IMR-90 (cell line): Measurements from ENCODE around the gene RSBN1. TPM values are rescaled to one million over a fixed set of nuclear protein-coding genes. Genes with fewer than 3 reads are reported as not detected.
A peak's percentile ranks its signal among the peaks of the same experiment; 100 is the strongest.

Source experiments
- ATAC-seq: fragments of 200-7000 bp; cut with Tn5 transposase; 2 replicates; pipeline ENCODE4 v1.9.1; 2020; ENCODE audit warnings: low read depth, mild to moderate bottlenecking, moderate library complexity
- BruUV-seq: library from RNA; stranded (reverse); fragments of 400-500 nt; replicated peaks from 2 replicates; lab custom pipeline; 2021; lab: Mats Ljungman, UMichigan
- CTCF ChIA-PET: fragments of 300-600 bp; formaldehyde crosslinking; extraction: SDS; loops from one replicate; lab custom pipeline; 2021; ENCODE audit warnings: antibody characterized with exemption; lab: Yijun Ruan, JAX
- POLR2A ChIA-PET: fragments of 300-600 bp; sonication (Branson Sonifier 250); formaldehyde crosslinking; loops from one replicate; lab custom pipeline; 2022; ENCODE audit warnings: antibody characterized with exemption; ENCODE audit not compliant: unreplicated experiment; lab: Charles Lee
- DNase-seq: peaks from one replicate; pipeline ENCODE4 v3.0.0; 2013
- H2AFZ ChIP-seq: replicated peaks from 2 replicates; pipeline ENCODE3; 2013; ENCODE audit warnings: low read length, mild to moderate bottlenecking; ENCODE audit not compliant: poor library complexity
- H2AK5ac ChIP-seq: 2 replicates; pipeline ENCODE4 v1.6.1; 2013; ENCODE audit warnings: low read depth, low read length, inconsistent platforms
- H2AK9ac ChIP-seq: replicated peaks from 2 replicates; pipeline ENCODE3; 2013; ENCODE audit warnings: mild to moderate bottlenecking, low read depth, low read length, moderate library complexity; ENCODE audit not compliant: poor library complexity
- H2BK120ac ChIP-seq: 2 replicates; pipeline ENCODE4 v1.6.1; 2013; ENCODE audit warnings: low read depth, low read length, inconsistent platforms
- H2BK15ac ChIP-seq: 3 replicates; pipeline ENCODE4 v1.6.1; 2013; ENCODE audit warnings: low read depth, low read length, inconsistent platforms
- H2BK20ac ChIP-seq: 2 replicates; pipeline ENCODE4 v1.6.1; 2013; ENCODE audit warnings: low read depth, mild to moderate bottlenecking, inconsistent platforms, low read length, moderate library complexity
- H2BK5ac ChIP-seq: 2 replicates; pipeline ENCODE4 v1.6.1; 2013; ENCODE audit warnings: mild to moderate bottlenecking, low read depth, low read length, inconsistent platforms; ENCODE audit not compliant: poor library complexity, severe bottlenecking
- H3K14ac ChIP-seq: replicated peaks from 2 replicates; pipeline ENCODE4 v1.6.1; 2013; ENCODE audit warnings: low read depth, low read length, inconsistent platforms
- H3K18ac ChIP-seq: 2 replicates; pipeline ENCODE4 v1.6.1; 2013; ENCODE audit warnings: low read depth, low read length, control low read depth
- H3K23ac ChIP-seq: 2 replicates; pipeline ENCODE4 v1.6.1; 2013; ENCODE audit warnings: low read depth, low read length, inconsistent platforms
- H3K27ac ChIP-seq: 2 replicates; pipeline ENCODE4 v1.5.1; 2013; ENCODE audit warnings: mild to moderate bottlenecking, control low read depth, low read length; ENCODE audit not compliant: insufficient read depth
- H3K27me3 ChIP-seq: 2 replicates; pipeline ENCODE4 v1.6.1; 2013; ENCODE audit warnings: low read length; ENCODE audit not compliant: control insufficient read depth, insufficient read depth
- H3K36me3 ChIP-seq: 2 replicates; pipeline ENCODE4 v1.6.1; 2013; ENCODE audit warnings: low read length, mixed read lengths; ENCODE audit not compliant: control insufficient read depth, insufficient read depth
- H3K4ac ChIP-seq: 2 replicates; pipeline ENCODE4 v1.6.1; 2013; ENCODE audit warnings: low read depth, low read length, inconsistent platforms
- H3K4me1 ChIP-seq: 2 replicates; pipeline ENCODE4 v1.6.1; 2013; ENCODE audit warnings: low read length, mixed read lengths; ENCODE audit not compliant: control insufficient read depth, insufficient read depth
- H3K4me2 ChIP-seq: 2 replicates; pipeline ENCODE4 v1.6.1; 2013; ENCODE audit warnings: low read depth, mild to moderate bottlenecking, control low read depth, low read length, moderate library complexity
- H3K4me3 ChIP-seq: 2 replicates; pipeline ENCODE4 v1.5.1; 2013; ENCODE audit warnings: low read depth, mild to moderate bottlenecking, control low read depth, low read length, moderate library complexity; ENCODE audit not compliant: insufficient read depth
- H3K56ac ChIP-seq: 2 replicates; pipeline ENCODE4 v1.6.1; 2013; ENCODE audit warnings: low read length, inconsistent platforms; ENCODE audit not compliant: insufficient read depth; ENCODE audit errors: extremely low read depth
- H3K79me1 ChIP-seq, 2 experiments: 2 replicates each; pipeline ENCODE4 v1.6.1; 2013; ENCODE audit warnings: low read length in 2 of 2, inconsistent platforms in 1 of 2, low read depth in 1 of 2
- H3K9ac ChIP-seq: 2 replicates; pipeline ENCODE4 v1.6.1; 2013; ENCODE audit warnings: low read depth, low read length, control low read depth
- H3K9me1 ChIP-seq: 2 replicates; pipeline ENCODE4 v1.6.1; 2013; ENCODE audit warnings: low read length, inconsistent platforms; ENCODE audit not compliant: insufficient read depth
- H3K9me3 ChIP-seq: 2 replicates; pipeline ENCODE4 v1.6.1; 2013; ENCODE audit warnings: low read length; ENCODE audit not compliant: control insufficient read depth, insufficient read depth
- H4K20me1 ChIP-seq: 2 replicates; pipeline ENCODE4 v1.6.1; 2013; ENCODE audit warnings: low read length, inconsistent platforms; ENCODE audit not compliant: insufficient read depth
- H4K5ac ChIP-seq: 2 replicates; pipeline ENCODE4 v1.6.1; 2013; ENCODE audit warnings: mild to moderate bottlenecking, low read depth, low read length, control low read depth
- H4K8ac ChIP-seq, 2 experiments: 2 replicates each; pipeline ENCODE4 v1.6.1; 2013; ENCODE audit warnings: low read depth in 2 of 2, low read length in 2 of 2, control low read depth in 1 of 2, inconsistent platforms in 1 of 2
- H4K91ac ChIP-seq: 2 replicates; pipeline ENCODE4 v1.6.1; 2013; ENCODE audit warnings: low read depth, low read length, inconsistent platforms; ENCODE audit not compliant: insufficient read depth
- CEBPB ChIP-seq: IDR thresholded peaks from 2 replicates; pipeline ENCODE4 v1.6.1; 2012; ENCODE audit warnings: low read depth, low read length, improper control_type of control experiment
- CHD1 ChIP-seq: IDR thresholded peaks from 2 replicates; pipeline ENCODE4 v1.6.1; 2012; ENCODE audit warnings: low read depth, low read length, improper control_type of control experiment
- FOS ChIP-seq: fragments of 150-350 bp; IDR thresholded peaks from 2 replicates; pipeline ENCODE4 v1.6.1; 2016; ENCODE audit warnings: low read depth, low read length
- MAFK ChIP-seq: IDR thresholded peaks from 2 replicates; pipeline ENCODE4 v1.6.1; 2012; ENCODE audit warnings: low read depth, low read length, improper control_type of control experiment
- MAZ ChIP-seq: IDR thresholded peaks from 2 replicates; pipeline ENCODE4 v1.6.1; 2012; ENCODE audit warnings: low read depth, mild to moderate bottlenecking, low read length, improper control_type of control experiment, moderate library complexity, borderline replicate concordance
- MXI1 ChIP-seq: IDR thresholded peaks from 2 replicates; pipeline ENCODE4 v1.6.1; 2012; ENCODE audit warnings: low read depth, mild to moderate bottlenecking, low read length, moderate library complexity, borderline replicate concordance
- NFE2L2 ChIP-seq: fragments of 150-350 bp; IDR thresholded peaks from 2 replicates; pipeline ENCODE4 v1.6.1; 2016; ENCODE audit warnings: low read depth, mild to moderate bottlenecking, low read length
- POLR2A ChIP-seq: IDR thresholded peaks from 2 replicates; pipeline ENCODE4 v1.6.1; 2012; ENCODE audit warnings: mild to moderate bottlenecking, low read depth, low read length
- RAD21 ChIP-seq: IDR thresholded peaks from 2 replicates; pipeline ENCODE4 v1.6.1; 2012; ENCODE audit warnings: low read length, improper control_type of control experiment
- RCOR1 ChIP-seq: IDR thresholded peaks from 2 replicates; pipeline ENCODE4 v1.6.1; 2012; ENCODE audit warnings: mild to moderate bottlenecking, low read length, improper control_type of control experiment; ENCODE audit not compliant: insufficient replicate concordance
- RFX5 ChIP-seq: IDR thresholded peaks from 2 replicates; pipeline ENCODE4 v1.8.0; 2012; ENCODE audit warnings: low read depth, mild to moderate bottlenecking, low read length, moderate library complexity
- SMC3 ChIP-seq: fragments of 150-350 bp; IDR thresholded peaks from 2 replicates; pipeline ENCODE4 v1.6.1; 2016; ENCODE audit warnings: low read depth, mild to moderate bottlenecking, antibody characterized with exemption, low read length, moderate library complexity
- WGBS, 2 experiments: methylation state at CpG; one replicate each; pipeline versions ENCODE4 v1.1.5 to v1.1.7; 2013; ENCODE audit warnings: missing lambda C conversion rate in 2 of 2; ENCODE audit not compliant: insufficient read length in 1 of 2; ENCODE audit errors: extremely low coverage in 2 of 2; 5-methylcytosine and 5-hydroxymethylcytosine counted together
- dilution Hi-C: fragments of 300-500 bp; cut with HindIII; formaldehyde crosslinking; loops from one replicate; pipeline ENCODE4 v1.14.3; 2018; ENCODE audit warnings: low sequenced_read_pairs; ENCODE audit not compliant: unreplicated experiment
- in situ Hi-C: fragments of 300-500 bp; cut with MboI; formaldehyde crosslinking; loops from 3 replicates; pipeline ENCODE4 v1.14.3; 2019; ENCODE audit warnings: low sequenced_read_pairs, inconsistent platforms, mixed read lengths
- intact Hi-C: fragments of 100-400 bp; cut with micrococcal nuclease; formaldehyde crosslinking; loops from 2 replicates; pipeline ENCODE4 v1.10.0; 2022
- polyA plus RNA-seq, 3 experiments: library from polyadenylated mRNA; depleted of rRNA; stranded (reverse); fragments of >200 nt; gene quantifications; 2 replicates each; pipeline ENCODE4 v1.2.3, GENCODE V29; 2012; ENCODE audit warnings: low replicate concordance in 1 of 3
- total RNA-seq: library from RNA; depleted of rRNA; stranded (reverse); fragments of >200 nt; gene quantifications from 2 replicates; pipeline ENCODE4 v1.2.3, GENCODE V29; 2012
- TF ChIP-seq, protein P1 (sequence below): fragments of 150-350 bp; IDR thresholded peaks from 2 replicates; pipeline ENCODE4 v1.6.1; 2017; ENCODE audit warnings: mild to moderate bottlenecking, antibody characterized with exemption, low read length, low read depth
- TF ChIP-seq, protein P2 (sequence below): conservative IDR thresholded peaks from 2 replicates; pipeline ENCODE4 v1.5.1; 2012; ENCODE audit warnings: mild to moderate bottlenecking, low read depth, low read length, improper control_type of control experiment
- TF ChIP-seq, protein P3 (sequence below): fragments of 150-350 bp; IDR thresholded peaks from 2 replicates; pipeline ENCODE4 v1.6.1; 2016; ENCODE audit warnings: low read depth, mild to moderate bottlenecking, low read length, moderate library complexity, borderline replicate concordance

Gene RSBN1
- total and polyA plus RNA-seq, 2 of the 4 experiments (the other 2 are of a cell fraction): 5.3 to 11.7 TPM

DNA sequence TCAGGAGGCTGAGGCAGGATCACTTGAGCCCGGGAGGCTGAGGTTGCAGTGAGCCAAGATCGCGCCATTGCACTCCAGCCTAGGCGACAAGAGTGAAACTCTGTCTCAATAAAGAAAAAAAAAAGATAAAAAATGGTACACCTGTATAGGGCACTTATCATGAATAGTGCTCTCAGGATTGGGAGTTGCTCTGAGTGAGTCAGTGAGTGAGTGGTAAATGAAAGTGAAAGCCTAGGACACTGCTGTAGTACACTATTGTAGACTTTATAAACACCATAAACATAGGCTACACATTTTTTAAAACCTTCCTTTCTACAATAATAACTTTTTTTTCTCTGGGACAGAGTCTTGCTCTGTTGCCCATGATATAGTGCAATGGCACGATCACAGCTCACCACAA, 69.8 kb downstream of the RSBN1 start:
- in situ Hi-C loops: no loop called here
- Histone ChIP-seq H4K8ac (no peak overlapping the region), H3K4me3 (no peak overlapping the region), H3K14ac (no peak overlapping the region), H3K9me3 (no peaks in the 10 kb centered on the region), H3K56ac (no peak overlapping the region), H3K27ac (no peak overlapping the region), H2BK20ac (no peak overlapping the region), H3K4me1 (no peaks in the 10 kb centered on the region), H2BK5ac (no peak overlapping the region), H2AK9ac (no peak overlapping the region), H3K79me1 (peaks cover 14 to 22% of the 10 kb centered on the region in 2 experiments; a peak in 3 of 4 replicates), H2AK5ac (no peak overlapping the region), H3K27me3 (no peaks in the 10 kb centered on the region), H3K4ac (no peak overlapping the region), H2AFZ (no peak overlapping the region), H3K36me3 (peaks cover 6% of the 10 kb centered on the region), H4K20me1 (no peaks in the 10 kb centered on the region), H3K23ac (no peak overlapping the region), H4K91ac (no peak overlapping the region), H3K18ac (no peak overlapping the region), H3K9ac (no peak overlapping the region), H3K4me2 (no peak overlapping the region), H4K5ac (no peak overlapping the region), H2BK15ac (no peak overlapping the region), H3K9me1 (peaks cover 3% of the 10 kb centered on the region; the same call in 1 of the 2 replicates), H2BK120ac (no peak overlapping the region)
- DNase-seq (peak; percentile 11), ATAC-seq (peak; percentile 75)
- intact Hi-C loops: no loop called here
- ChIA-PET CTCF (interaction anchor here (0.6 to 0.7 kb wide), 4 partner anchors 42 to 643 kb away, joined by 3 to 4 read pairs (median 4); no protein-coding TSS in a partner anchor), POLR2A (interaction anchor here (0.6 kb wide), 1 partner anchor 162 kb away, joined by 4 read pairs; the partner anchor contains the start of gene AP4B1)
- dilution Hi-C loops: no loop called here
- TF ChIP-seq RCOR1 (no peak), CHD1 (no peak), RFX5 (no peak), CEBPB (no peak), NFE2L2 (no peak), MAFK (no peak), RAD21 (no peak), POLR2A (no peak), FOS (no peak), MAZ (no peak), MXI1 (no peak), SMC3 (no peak)
- TF ChIP-seq, protein P1, sequence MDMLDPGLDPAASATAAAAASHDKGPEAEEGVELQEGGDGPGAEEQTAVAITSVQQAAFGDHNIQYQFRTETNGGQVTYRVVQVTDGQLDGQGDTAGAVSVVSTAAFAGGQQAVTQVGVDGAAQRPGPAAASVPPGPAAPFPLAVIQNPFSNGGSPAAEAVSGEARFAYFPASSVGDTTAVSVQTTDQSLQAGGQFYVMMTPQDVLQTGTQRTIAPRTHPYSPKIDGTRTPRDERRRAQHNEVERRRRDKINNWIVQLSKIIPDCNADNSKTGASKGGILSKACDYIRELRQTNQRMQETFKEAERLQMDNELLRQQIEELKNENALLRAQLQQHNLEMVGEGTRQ: no peak
- TF ChIP-seq, protein P2, sequence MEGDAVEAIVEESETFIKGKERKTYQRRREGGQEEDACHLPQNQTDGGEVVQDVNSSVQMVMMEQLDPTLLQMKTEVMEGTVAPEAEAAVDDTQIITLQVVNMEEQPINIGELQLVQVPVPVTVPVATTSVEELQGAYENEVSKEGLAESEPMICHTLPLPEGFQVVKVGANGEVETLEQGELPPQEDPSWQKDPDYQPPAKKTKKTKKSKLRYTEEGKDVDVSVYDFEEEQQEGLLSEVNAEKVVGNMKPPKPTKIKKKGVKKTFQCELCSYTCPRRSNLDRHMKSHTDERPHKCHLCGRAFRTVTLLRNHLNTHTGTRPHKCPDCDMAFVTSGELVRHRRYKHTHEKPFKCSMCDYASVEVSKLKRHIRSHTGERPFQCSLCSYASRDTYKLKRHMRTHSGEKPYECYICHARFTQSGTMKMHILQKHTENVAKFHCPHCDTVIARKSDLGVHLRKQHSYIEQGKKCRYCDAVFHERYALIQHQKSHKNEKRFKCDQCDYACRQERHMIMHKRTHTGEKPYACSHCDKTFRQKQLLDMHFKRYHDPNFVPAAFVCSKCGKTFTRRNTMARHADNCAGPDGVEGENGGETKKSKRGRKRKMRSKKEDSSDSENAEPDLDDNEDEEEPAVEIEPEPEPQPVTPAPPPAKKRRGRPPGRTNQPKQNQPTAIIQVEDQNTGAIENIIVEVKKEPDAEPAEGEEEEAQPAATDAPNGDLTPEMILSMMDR: no peak
- TF ChIP-seq, protein P3, sequence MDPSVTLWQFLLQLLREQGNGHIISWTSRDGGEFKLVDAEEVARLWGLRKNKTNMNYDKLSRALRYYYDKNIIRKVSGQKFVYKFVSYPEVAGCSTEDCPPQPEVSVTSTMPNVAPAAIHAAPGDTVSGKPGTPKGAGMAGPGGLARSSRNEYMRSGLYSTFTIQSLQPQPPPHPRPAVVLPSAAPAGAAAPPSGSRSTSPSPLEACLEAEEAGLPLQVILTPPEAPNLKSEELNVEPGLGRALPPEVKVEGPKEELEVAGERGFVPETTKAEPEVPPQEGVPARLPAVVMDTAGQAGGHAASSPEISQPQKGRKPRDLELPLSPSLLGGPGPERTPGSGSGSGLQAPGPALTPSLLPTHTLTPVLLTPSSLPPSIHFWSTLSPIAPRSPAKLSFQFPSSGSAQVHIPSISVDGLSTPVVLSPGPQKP: no peak
- WGBS, 2 experiments: no CpG with 5 or more reads among the region's 5 CpGs
- BruUV-seq: no TSS peak
